Muscle of leg (tissue), 11 donors: ENCODE measurements around the gene CCDC27. TPM values are rescaled to one million over a fixed set of nuclear protein-coding genes. Genes with fewer than 3 reads are reported as not detected.
"Not testable (repeated sequence)": the region's sequence is repeated elsewhere in the genome, so short reads cannot be mapped to it uniquely, and the experiment has no call there.

ENCODE experiments used
- DNase-seq: peaks from one replicate; pipeline ENCODE4 v3.0.0; 2013
- H3K27ac ChIP-seq: one replicate; pipeline ENCODE4 v1.5.1; 2013; ENCODE audit warnings: mild to moderate bottlenecking, low read length, control low read depth
- H3K27me3 ChIP-seq: one replicate; pipeline ENCODE4 v1.6.1; 2013; ENCODE audit warnings: low read length; ENCODE audit not compliant: control insufficient read depth, insufficient read depth
- H3K36me3 ChIP-seq: one replicate; pipeline ENCODE4 v1.6.1; 2013; ENCODE audit warnings: low read length; ENCODE audit not compliant: control insufficient read depth, insufficient read depth
- H3K4me1 ChIP-seq: one replicate; pipeline ENCODE4 v1.6.1; 2013; ENCODE audit warnings: low read length; ENCODE audit not compliant: control insufficient read depth, insufficient read depth
- H3K4me3 ChIP-seq: one replicate; pipeline ENCODE4 v1.5.1; 2013; ENCODE audit warnings: low read length, control low read depth
- H3K9me3 ChIP-seq: replicated peaks from 2 replicates; pipeline ENCODE4 v1.6.1; 2013; ENCODE audit warnings: low read depth, low read length; ENCODE audit not compliant: control insufficient read depth
- WGBS: methylation state at CpG from one replicate; pipeline ENCODE4 v1.1.5; 2013; ENCODE audit warnings: missing lambda C conversion rate; ENCODE audit not compliant: insufficient coverage; 5-methylcytosine and 5-hydroxymethylcytosine counted together
- polyA plus RNA-seq, 8 donors: library from polyadenylated mRNA; unstranded; fragments of 120-200 nt; gene quantifications; one replicate each; pipeline versions ENCODE4 v1.2.1 to v1.2.3, GENCODE V29; 2013; ENCODE audit warnings: inconsistent platforms in 1 of 8, low replicate concordance in 1 of 8; ENCODE audit not compliant: insufficient read length in 8 of 8, insufficient read depth in 1 of 8
- total RNA-seq: library from RNA; stranded (reverse); fragments of 120-200 nt; gene quantifications from one replicate; pipeline ENCODE4 v1.2.4, GENCODE V29; 2013

CCDC27 gene
- total and polyA plus RNA-seq, 9 donors, result 0.07 to 0.18 (median 0.10) TPM; not detected in 1

DNA sequence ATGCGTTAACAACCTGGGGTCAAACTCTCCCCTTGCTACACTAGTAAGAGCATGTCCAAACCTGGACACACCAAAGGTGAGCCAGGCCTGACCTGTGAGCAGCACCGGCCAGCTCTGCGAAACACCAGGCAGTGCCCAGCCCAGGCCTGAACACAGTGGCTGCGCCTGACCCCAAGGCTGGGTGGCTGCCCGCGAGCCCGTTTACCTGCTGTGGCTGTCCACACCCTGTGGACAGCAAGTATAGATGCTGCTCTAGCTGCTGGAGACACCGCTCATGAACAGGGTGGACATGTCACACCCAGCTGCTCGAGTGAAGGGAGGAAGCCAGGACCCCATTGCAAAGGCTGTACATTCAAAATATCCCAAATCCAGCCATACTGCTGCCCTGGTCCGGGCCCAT is 7.6 kb upstream of the CCDC27 start:
- WGBS, result 94% methylated on average over 9 of the region's 10 CpGs
- no peaks in the 10 kb centered on the region for H3K9me3 ChIP-seq
- H3K27me3 ChIP-seq, result peaks cover 2% of the 10 kb centered on the region
- H3K36me3 ChIP-seq, result peaks cover 28% of the 10 kb centered on the region
- no peak for DNase-seq
- peaks cover 39% of the 10 kb centered on the region for H3K4me1 ChIP-seq
- H3K27ac ChIP-seq, result no peak overlapping the region
- no peak overlapping the region for H3K4me3 ChIP-seq

DNA sequence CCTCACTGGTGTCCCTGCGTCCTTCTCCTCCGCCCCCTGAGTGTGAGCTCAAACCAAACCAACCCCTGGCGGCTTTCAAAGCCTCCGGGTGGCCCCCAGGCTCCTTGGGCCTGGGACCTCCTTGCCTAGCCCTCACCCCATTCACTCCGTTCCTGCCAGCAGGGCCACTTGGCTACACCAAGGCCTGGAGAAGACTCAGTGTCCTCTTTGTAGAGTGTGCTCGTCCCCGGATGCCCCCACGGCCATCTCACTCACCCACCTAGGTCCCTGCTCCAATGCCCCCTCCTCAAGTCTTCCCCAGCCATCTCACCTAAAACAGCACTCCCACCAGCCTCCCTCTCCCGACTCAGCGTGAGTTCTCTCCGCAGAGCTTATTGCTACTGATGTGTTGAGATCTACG is 7.2 kb upstream of the CCDC27 start:
- 93% methylated on average over 11 of the region's 12 CpGs for WGBS
- H3K9me3 ChIP-seq, result no peaks in the 10 kb centered on the region
- DNase-seq, result no peak
- H3K4me1 ChIP-seq, result peaks cover 37% of the 10 kb centered on the region
- peaks cover 2% of the 10 kb centered on the region for H3K27me3 ChIP-seq
- no peak overlapping the region for H3K4me3 ChIP-seq
- H3K36me3 ChIP-seq, result peaks cover 24% of the 10 kb centered on the region
- no peak overlapping the region for H3K27ac ChIP-seq

DNA sequence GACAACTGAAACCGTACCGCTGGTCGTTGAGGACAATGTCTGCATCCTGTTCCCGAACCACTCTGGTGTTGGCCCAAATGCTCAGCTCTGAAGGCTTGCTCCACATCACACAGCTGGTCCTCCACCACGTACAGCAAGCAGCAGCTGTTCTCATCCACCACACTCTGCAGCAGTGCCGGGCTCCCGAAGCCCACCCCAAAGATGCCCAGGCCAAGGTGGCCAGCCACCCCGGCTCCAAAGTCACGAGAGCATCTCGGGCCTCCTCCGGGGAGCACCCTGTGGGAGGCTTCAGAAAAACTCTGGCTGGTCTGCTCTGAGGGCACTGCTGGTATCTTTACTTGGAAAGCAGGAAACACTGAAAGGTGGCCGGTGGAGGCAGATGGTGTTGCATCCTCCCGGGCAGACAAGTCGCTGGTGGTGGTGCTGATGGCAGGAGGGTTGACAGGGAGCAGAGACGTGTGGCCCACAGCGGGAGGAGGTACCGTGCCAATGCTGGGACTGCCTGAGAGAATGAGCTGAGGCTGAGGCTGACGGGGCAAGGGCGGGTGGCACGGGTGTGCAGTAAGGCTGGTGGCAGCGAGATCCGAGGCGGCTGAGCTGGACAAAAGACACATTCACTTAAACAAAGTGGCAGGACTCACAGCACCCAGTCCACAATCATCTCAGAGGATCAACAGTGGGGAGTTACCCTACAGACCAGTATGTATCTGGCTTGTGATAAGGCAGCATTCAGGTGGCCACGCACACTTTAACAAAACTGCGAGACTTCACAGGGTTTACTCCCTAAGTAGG is 6.5 kb upstream of the CCDC27 start:
- Histone ChIP-seq H3K27me3 (peaks cover 6% of the 10 kb centered on the region), H3K36me3 (peaks cover 23% of the 10 kb centered on the region), H3K4me3 (no peak overlapping the region), H3K9me3 (no peaks in the 10 kb centered on the region), H3K27ac (no peak overlapping the region), H3K4me1 (peaks cover 31% of the 10 kb centered on the region)
- 73% methylated on average over 22 of the region's 25 CpGs for whole genome bisulfite sequencing
- no peak for DNase-seq

DNA sequence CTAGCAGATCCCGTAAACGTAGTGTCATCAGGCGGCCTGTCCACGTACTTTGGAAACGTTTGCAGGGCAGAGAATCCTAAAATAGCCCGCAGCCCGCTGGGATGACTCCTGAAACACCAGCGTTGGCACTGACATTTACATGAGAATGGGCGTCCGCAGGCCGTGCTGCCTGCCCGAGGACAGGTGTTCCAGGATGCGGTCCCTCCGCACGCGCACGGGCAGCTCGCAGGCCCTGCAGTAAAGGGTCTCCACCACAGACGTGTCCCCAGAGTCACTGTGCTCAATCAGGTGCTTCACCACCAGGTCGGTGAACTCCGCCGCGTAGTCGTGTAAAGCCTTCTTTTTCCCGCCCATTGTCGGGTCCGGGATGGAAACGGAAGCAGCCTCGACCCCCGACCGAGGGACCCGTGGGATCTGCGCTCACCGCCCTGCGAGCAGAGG is 5.8 kb upstream of the CCDC27 start:
- Histone ChIP-seq H3K36me3 (peaks cover 19% of the 10 kb centered on the region), H3K4me1 (peaks cover 28% of the 10 kb centered on the region), H3K27me3 (peaks cover 6% of the 10 kb centered on the region), H3K4me3 (peak overlapping the region; percentile 60), H3K9me3 (no peaks in the 10 kb centered on the region), H3K27ac (no peak overlapping the region)
- no peak for DNase-seq
- 7% methylated on average over 35 of the region's 35 CpGs for WGBS

DNA sequence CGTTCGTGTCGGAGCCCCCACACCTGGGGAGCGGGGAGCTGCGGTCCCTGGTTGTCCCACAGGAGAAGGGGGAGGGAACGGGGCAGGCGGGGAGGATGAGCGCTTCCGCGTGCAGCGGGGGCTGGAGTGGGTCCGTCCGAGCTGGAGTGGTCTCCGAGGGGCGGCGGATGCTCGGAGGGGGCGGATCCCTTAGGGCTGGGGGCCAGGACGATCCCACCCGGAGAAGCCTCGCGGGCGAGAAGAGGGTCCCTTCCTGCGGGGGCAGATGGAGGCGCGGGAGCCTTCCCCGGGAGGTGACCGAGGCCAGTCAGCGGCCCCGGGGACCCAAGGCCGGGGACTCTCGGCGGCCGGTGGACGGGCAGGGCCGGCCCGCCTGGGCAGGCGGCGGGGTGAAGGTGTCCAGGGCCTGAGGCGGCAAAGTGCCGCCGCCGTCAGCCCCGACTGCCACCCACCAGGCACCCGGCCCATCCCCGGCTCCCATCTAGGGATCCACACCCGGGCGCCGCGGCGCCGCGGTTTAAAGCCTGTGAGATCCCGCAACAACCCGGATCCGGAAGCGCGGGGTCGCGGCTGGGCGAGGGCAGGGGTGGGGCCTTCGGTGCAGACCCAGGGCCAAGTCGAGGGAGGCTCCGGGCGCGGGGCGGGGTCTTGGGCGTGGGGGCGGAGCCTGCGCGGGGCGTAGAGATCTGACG is 5.3 kb upstream of the CCDC27 start:
- Histone ChIP-seq H3K4me3 (peak overlapping the region; percentile 60), H3K9me3 (no peaks in the 10 kb centered on the region), H3K27me3 (peaks cover 6% of the 10 kb centered on the region), H3K27ac (no peak overlapping the region), H3K36me3 (peaks cover 13% of the 10 kb centered on the region), H3K4me1 (peaks cover 28% of the 10 kb centered on the region)
- DNase-seq, result peak; percentile 89
- under 1% methylated on average over 72 of the region's 73 CpGs for WGBS

DNA sequence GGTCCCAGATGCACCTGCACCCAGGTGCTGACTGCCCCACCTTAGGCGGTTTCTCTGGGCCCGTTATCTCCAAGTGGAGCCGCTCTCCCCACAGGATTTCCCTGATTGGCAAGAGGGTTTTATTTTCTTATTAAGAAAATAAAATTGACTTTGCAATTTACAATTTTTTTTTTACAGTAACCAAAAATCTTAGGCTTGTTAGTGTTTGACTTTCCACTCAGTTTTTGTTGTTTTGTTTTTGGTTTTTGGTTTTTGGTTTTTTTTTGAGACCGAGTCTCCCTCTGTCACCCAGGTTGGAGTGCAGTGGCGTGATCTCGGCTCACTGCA is 4.8 kb upstream of the CCDC27 start:
- 60% methylated on average over 1 of the region's 6 CpGs for WGBS
- Histone ChIP-seq H3K36me3 (peaks cover 8% of the 10 kb centered on the region), H3K9me3 (no peaks in the 10 kb centered on the region), H3K27ac (no peak overlapping the region), H3K27me3 (peaks cover 8% of the 10 kb centered on the region), H3K4me1 (peaks cover 28% of the 10 kb centered on the region), H3K4me3 (peak overlapping the region; percentile 60)
- DNase-seq, result no peak

DNA sequence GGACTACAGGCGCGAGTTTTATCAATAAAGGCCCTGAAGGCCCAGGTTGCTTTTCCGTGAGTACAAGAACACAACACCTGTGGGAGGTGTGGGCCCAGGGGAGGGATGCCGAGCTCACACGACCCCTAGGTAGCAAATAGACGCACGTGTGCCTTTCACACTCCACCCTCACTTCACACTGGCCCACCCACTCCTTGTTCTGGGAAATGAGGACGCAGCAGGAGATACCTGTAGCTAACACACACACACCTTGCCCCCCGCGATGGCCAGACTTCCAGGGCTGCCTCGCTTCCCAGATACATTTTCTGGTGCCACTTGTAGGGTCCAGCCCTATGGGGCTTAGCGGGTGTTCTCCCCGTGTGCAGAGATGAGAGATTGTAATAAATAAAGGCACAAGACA is 4.3 kb upstream of the CCDC27 start:
- H3K27me3 ChIP-seq, result peaks cover 8% of the 10 kb centered on the region
- H3K36me3 ChIP-seq, result peaks cover 4% of the 10 kb centered on the region
- peaks cover 28% of the 10 kb centered on the region for H3K4me1 ChIP-seq
- no peak overlapping the region for H3K4me3 ChIP-seq
- no peak overlapping the region for H3K27ac ChIP-seq
- no peak for DNase-seq
- H3K9me3 ChIP-seq, result no peaks in the 10 kb centered on the region
- WGBS, result 100% methylated on average over 2 of the region's 13 CpGs

DNA sequence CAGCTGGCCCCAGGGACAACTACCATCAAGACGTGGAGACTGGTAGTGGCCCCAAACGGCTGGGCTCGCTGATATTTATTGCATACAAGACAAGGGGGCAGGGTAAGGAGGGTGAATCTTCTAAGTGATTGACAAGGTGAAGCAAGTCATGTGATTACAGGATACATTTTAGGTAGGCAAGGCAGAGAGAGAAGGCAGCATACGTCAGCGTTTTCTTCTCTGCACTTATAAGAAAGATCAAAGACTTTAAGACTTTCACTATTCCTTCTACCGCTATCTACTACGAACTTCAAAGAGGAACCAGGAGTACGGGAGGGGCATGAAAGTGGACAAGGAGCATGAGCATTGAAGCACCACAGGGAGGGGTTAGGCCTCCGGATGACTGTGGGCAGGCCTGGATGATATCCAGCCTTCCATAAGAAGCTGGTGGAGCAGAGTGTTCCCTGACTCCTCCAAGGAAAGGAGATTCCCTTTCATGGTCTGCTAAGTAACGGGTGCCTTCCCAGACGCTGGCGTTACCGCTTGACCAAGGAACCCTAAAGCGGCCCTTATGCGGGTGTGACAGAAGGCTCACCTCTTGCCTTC is 3.8 kb upstream of the CCDC27 start:
- not testable (repeated sequence) for H3K4me3 ChIP-seq, DNase-seq, H3K27me3 ChIP-seq, H3K27ac ChIP-seq, H3K9me3 ChIP-seq, H3K36me3 ChIP-seq
- peaks cover 28% of the 10 kb centered on the region for H3K4me1 ChIP-seq
- 60% methylated on average over 1 of the region's 15 CpGs for WGBS

DNA sequence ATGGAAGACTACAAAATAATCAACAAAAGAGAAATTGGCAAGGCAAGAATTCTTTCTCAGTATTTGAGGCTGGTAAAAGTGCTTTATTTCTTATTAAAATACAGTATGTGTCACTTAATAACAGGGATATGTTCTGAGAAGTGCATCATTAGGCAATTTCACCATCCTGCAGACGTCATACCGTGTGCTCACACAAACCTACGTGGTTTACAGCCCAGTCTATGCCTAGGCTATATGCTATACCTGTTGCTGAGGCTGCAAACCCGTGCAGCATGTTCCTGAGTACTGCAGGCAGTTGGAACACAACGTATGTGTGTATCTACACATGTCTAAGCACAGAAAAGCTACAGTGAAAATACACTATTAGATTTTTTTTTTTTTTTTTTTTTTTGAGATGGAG is 2.7 kb upstream of the CCDC27 start:
- no CpG with 5 or more reads among the region's 5 CpGs for WGBS
- no peak overlapping the region for H3K27ac ChIP-seq
- peaks cover 8% of the 10 kb centered on the region for H3K27me3 ChIP-seq
- H3K36me3 ChIP-seq, result no peaks in the 10 kb centered on the region
- H3K9me3 ChIP-seq, result no peaks in the 10 kb centered on the region
- H3K4me1 ChIP-seq, result peaks cover 35% of the 10 kb centered on the region
- no peak overlapping the region for H3K4me3 ChIP-seq
- DNase-seq, result no peak

DNA sequence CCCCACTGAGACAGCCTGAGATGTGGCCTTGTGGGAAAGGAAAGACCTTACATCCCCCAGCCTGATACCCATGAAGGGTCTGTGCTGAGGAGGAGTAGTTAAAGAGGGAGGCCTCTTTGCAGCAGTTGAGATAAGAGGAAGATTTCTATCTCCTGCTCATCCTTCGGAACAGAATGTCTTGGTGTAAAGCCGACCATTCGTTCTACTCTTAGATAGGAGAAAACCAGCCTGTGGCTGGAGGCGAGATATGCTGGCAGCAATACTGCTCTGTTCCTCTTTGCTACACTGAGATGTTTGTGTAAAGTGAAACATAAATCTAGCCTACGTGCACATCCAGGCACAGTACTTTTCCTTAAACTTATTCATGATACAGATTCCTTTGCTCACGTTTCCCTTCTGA is 1.5 kb upstream of the CCDC27 start:
- Histone ChIP-seq H3K36me3 (no peaks in the 10 kb centered on the region), H3K27ac (no peak overlapping the region), H3K27me3 (peaks cover 8% of the 10 kb centered on the region), H3K9me3 (no peaks in the 10 kb centered on the region), H3K4me3 (no peak overlapping the region), H3K4me1 (peaks cover 25% of the 10 kb centered on the region)
- 8% methylated on average over 1 of the region's 6 CpGs for WGBS
- no peak for DNase-seq
